GM12878 (cell line): ENCODE data around the gene ORAI3. TPM values are rescaled to one million over a fixed set of nuclear protein-coding genes. Genes with fewer than 3 reads are reported as not detected.

ENCODE experiments used
- ASH2L ChIP-seq: fragments of 300-600, 200-600 bp; sonication (generic); IDR thresholded peaks from 2 replicates; pipeline ENCODE4 v1.6.1; 2017; ENCODE audit warnings: low read depth, mild to moderate bottlenecking, borderline replicate concordance
- BRCA1 ChIP-seq: IDR thresholded peaks from 2 replicates; pipeline ENCODE4 v1.6.1; 2011; ENCODE audit warnings: low read depth, low read length, improper control_type of control experiment
- CBFB ChIP-seq: IDR thresholded peaks from 2 replicates; pipeline ENCODE4 v1.6.1; 2016; ENCODE audit warnings: antibody characterized with exemption, low read depth
- CREB1 ChIP-seq: IDR thresholded peaks from 2 replicates; pipeline ENCODE4 v1.6.1; 2012; ENCODE audit warnings: low read depth, mild to moderate bottlenecking, inconsistent platforms
- E2F8 ChIP-seq: fragments of 450-650 bp; IDR thresholded peaks from 2 replicates; pipeline ENCODE4 v1.6.1; 2018; ENCODE audit warnings: mild to moderate bottlenecking, low read depth, moderate library complexity; ENCODE audit not compliant: partially characterized antibody
- HDAC6 ChIP-seq: fragments of 200-600 bp; sonication (generic); IDR thresholded peaks from one replicate; pipeline ENCODE4 v1.8.0; 2017; ENCODE audit warnings: antibody characterized with exemption; ENCODE audit not compliant: unreplicated experiment
- MTA3 ChIP-seq: IDR thresholded peaks from 2 replicates; pipeline ENCODE4 v1.6.1; 2012; ENCODE audit warnings: low read length, inconsistent platforms, borderline replicate concordance
- MXI1 ChIP-seq: fragments of 150-350 bp; IDR thresholded peaks from 2 replicates; pipeline ENCODE4 v1.6.1; 2011; ENCODE audit warnings: low read depth, mild to moderate bottlenecking, inconsistent platforms, low read length, improper control_type of control experiment
- NBN ChIP-seq: fragments of 450-650 bp; IDR thresholded peaks from 2 replicates; pipeline ENCODE4 v1.6.1; 2016
- NFYB ChIP-seq: IDR thresholded peaks from 2 replicates; pipeline ENCODE4 v1.6.1; 2011; ENCODE audit warnings: low read depth, mild to moderate bottlenecking, low read length, improper control_type of control experiment, moderate library complexity; ENCODE audit not compliant: insufficient read depth
- RB1 ChIP-seq: fragments of 450-650 bp; formaldehyde crosslinking; IDR thresholded peaks from 2 replicates; pipeline ENCODE4 v1.6.1; 2017; ENCODE audit warnings: mild to moderate bottlenecking, borderline replicate concordance
- SP1 ChIP-seq: IDR thresholded peaks from one replicate; pipeline ENCODE4 v1.6.1; 2011; ENCODE audit warnings: low read depth, low read length
- STAT3 ChIP-seq: IDR thresholded peaks from 2 replicates; pipeline ENCODE4 v1.6.1; 2011; ENCODE audit warnings: low read depth, low read length, improper control_type of control experiment
- TCF3 ChIP-seq: IDR thresholded peaks from 2 replicates; pipeline ENCODE4 v1.6.1; 2012; ENCODE audit warnings: low read depth, mild to moderate bottlenecking, low read length, borderline replicate concordance; ENCODE audit not compliant: insufficient read depth
- USF1 ChIP-seq: IDR thresholded peaks from 2 replicates; pipeline ENCODE4 v1.6.1; 2011; ENCODE audit warnings: borderline replicate concordance, low read depth, mild to moderate bottlenecking, moderate library complexity, mixed read lengths, low read length; ENCODE audit not compliant: insufficient read depth; ENCODE audit errors: extremely low read length
- ZNF24 ChIP-seq: fragments of 450-650 bp; IDR thresholded peaks from 2 replicates; pipeline ENCODE4 v1.6.1; 2017; ENCODE audit warnings: antibody characterized with exemption, mild to moderate bottlenecking
- ZSCAN29 ChIP-seq: fragments of 450-650 bp; IDR thresholded peaks from 2 replicates; pipeline ENCODE4 v1.6.1; 2017; ENCODE audit warnings: mild to moderate bottlenecking, moderate library complexity
- polyA plus RNA-seq, 11 experiments: library from polyadenylated mRNA; depleted of rRNA in 4 of 11; unstranded in 6 of 11; stranded (reverse) in 5 of 11; fragments of >200 nt; fragmentation: Nextera tagmentation in 4 of 11; fragmentation: Illumina TruSeq in 1 of 11; extraction: Ambion mirVana in 4 of 11; extraction: Trizol in 1 of 11; gene quantifications; 1 replicate in 1 of 11; 2 replicates in 10 of 11; pipeline versions ENCODE4 v1.2.1 to v1.2.3, GENCODE V29; 2011 to 2016; ENCODE audit warnings: inconsistent platforms in 2 of 11, missing spikeins in 2 of 11, low read depth in 1 of 11
- total RNA-seq, 4 experiments: library from RNA; depleted of rRNA in 3 of 4; stranded (reverse); fragments of >200 nt in 3 of 4; fragmentation: Illumina TruSeq in 1 of 4; extraction: Trizol in 1 of 4; gene quantifications; 2 replicates each; pipeline versions ENCODE4 v1.2.1 to v1.2.3, GENCODE V29; 2013 to 2021
- TF ChIP-seq, protein P1 (sequence below): fragments of 450-650 bp; IDR thresholded peaks from 2 replicates; pipeline ENCODE4 v1.6.1; 2017; ENCODE audit warnings: mild to moderate bottlenecking, low read depth, inconsistent platforms; ENCODE audit not compliant: poor library complexity, severe bottlenecking
- TF ChIP-seq, protein P2 (sequence below): fragments of 450-650 bp; IDR thresholded peaks from 2 replicates; pipeline ENCODE4 v1.6.1; 2017; ENCODE audit warnings: low read depth, mild to moderate bottlenecking, moderate library complexity
- TF ChIP-seq, protein P3 (sequence below): IDR thresholded peaks from 2 replicates; pipeline ENCODE4 v1.6.1; 2012; ENCODE audit warnings: low read depth, low read length, improper control_type of control experiment
- TF ChIP-seq, protein P4 (sequence below), 3 experiments: IDR thresholded peaks in 2 of 3; conservative IDR thresholded peaks in 1 of 3; 2 replicates each; pipeline ENCODE4 v1.5.1; 2011; ENCODE audit warnings: low read depth in 3 of 3, low read length in 3 of 3, mild to moderate bottlenecking in 3 of 3, control low read depth in 2 of 3, moderate library complexity in 2 of 3, inconsistent platforms in 1 of 3, mixed read lengths in 1 of 3; ENCODE audit not compliant: control insufficient read depth in 2 of 3, insufficient read depth in 1 of 3; ENCODE audit errors: extremely low read depth in 1 of 3

ORAI3 gene
- total and polyA plus RNA-seq, 10 of the 15 experiments (the other 5 are each of a cell fraction or from before 2014, with no cell fraction given) = 3.4 to 21.9 (median 16.2) TPM

DNA sequence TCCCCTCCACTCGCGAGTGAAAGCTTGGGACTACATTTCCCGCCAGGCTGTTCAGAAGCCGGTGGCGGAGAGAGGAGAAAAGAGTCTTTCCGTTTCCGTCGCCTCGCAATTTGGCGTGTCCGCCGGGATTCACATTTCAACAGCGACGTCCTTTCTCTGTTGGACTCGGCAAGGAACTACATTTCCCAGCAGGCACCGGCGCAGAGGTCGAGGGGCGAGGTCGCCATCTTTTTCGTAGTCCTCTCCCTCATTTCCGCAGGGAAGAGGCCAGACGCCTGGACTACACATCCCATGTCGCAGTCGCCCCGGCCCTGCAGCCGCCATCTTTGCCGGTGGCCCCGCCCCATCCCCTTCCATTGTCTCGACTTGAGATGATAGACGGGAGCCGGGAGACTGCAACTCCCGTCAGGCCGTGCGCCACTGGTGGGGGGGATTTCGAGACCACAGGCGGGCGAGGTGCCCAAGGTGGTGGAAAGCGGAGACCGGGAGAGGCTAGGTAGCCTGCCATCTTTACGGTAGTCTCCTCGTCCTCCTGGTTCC lies 26.4 kb upstream of the ORAI3 start (continued):
- TF ChIP-seq STAT3 = no peak
- TF ChIP-seq NBN = 0 out of 2 replicates have a peak, but pooled peaks have one; percentile 27
- TF ChIP-seq MXI1 = peak; percentile 34; the same call in 1 of the 2 replicates
- TF ChIP-seq ASH2L = no peak
- no peak for TF ChIP-seq TCF3
- TF ChIP-seq, protein P1, sequence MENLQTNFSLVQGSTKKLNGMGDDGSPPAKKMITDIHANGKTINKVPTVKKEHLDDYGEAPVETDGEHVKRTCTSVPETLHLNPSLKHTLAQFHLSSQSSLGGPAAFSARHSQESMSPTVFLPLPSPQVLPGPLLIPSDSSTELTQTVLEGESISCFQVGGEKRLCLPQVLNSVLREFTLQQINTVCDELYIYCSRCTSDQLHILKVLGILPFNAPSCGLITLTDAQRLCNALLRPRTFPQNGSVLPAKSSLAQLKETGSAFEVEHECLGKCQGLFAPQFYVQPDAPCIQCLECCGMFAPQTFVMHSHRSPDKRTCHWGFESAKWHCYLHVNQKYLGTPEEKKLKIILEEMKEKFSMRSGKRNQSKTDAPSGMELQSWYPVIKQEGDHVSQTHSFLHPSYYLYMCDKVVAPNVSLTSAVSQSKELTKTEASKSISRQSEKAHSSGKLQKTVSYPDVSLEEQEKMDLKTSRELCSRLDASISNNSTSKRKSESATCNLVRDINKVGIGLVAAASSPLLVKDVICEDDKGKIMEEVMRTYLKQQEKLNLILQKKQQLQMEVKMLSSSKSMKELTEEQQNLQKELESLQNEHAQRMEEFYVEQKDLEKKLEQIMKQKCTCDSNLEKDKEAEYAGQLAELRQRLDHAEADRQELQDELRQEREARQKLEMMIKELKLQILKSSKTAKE = no peak
- TF ChIP-seq CREB1 = no peak
- TF ChIP-seq ZSCAN29 = no peak
- TF ChIP-seq, protein P2, sequence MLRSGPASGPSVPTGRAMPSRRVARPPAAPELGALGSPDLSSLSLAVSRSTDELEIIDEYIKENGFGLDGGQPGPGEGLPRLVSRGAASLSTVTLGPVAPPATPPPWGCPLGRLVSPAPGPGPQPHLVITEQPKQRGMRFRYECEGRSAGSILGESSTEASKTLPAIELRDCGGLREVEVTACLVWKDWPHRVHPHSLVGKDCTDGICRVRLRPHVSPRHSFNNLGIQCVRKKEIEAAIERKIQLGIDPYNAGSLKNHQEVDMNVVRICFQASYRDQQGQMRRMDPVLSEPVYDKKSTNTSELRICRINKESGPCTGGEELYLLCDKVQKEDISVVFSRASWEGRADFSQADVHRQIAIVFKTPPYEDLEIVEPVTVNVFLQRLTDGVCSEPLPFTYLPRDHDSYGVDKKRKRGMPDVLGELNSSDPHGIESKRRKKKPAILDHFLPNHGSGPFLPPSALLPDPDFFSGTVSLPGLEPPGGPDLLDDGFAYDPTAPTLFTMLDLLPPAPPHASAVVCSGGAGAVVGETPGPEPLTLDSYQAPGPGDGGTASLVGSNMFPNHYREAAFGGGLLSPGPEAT = no peak
- no peak for TF ChIP-seq ZNF24
- TF ChIP-seq E2F8 = peak; percentile 88
- no peak for TF ChIP-seq NFYB
- no peak for TF ChIP-seq CBFB
- TF ChIP-seq MTA3 = no peak
- TF ChIP-seq, protein P3, sequence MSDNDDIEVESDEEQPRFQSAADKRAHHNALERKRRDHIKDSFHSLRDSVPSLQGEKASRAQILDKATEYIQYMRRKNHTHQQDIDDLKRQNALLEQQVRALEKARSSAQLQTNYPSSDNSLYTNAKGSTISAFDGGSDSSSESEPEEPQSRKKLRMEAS = no peak; the same call in 1 of the 2 replicates
- TF ChIP-seq, protein P4, sequence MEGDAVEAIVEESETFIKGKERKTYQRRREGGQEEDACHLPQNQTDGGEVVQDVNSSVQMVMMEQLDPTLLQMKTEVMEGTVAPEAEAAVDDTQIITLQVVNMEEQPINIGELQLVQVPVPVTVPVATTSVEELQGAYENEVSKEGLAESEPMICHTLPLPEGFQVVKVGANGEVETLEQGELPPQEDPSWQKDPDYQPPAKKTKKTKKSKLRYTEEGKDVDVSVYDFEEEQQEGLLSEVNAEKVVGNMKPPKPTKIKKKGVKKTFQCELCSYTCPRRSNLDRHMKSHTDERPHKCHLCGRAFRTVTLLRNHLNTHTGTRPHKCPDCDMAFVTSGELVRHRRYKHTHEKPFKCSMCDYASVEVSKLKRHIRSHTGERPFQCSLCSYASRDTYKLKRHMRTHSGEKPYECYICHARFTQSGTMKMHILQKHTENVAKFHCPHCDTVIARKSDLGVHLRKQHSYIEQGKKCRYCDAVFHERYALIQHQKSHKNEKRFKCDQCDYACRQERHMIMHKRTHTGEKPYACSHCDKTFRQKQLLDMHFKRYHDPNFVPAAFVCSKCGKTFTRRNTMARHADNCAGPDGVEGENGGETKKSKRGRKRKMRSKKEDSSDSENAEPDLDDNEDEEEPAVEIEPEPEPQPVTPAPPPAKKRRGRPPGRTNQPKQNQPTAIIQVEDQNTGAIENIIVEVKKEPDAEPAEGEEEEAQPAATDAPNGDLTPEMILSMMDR (IDR thresholded peaks at IDR 0.05 in 2 of 3, conservative IDR thresholded peaks at IDR 0.05 in 1 of 3; ENCODE audit: control insufficient read depth in 2 of 3, extremely low read depth in 1 of 3, insufficient read depth in 1 of 3, low read depth in 3 of 3, low read length in 3 of 3) = no peak
- no peak for TF ChIP-seq RB1
- 0 out of 2 replicates have a peak, but pooled peaks have one; percentile 50 for TF ChIP-seq BRCA1
- TF ChIP-seq SP1 = peak; percentile 79
- no peak for TF ChIP-seq USF1
- no peak for TF ChIP-seq HDAC6
